ENCODE measurements around the gene EIF2B1. TPM values are rescaled to one million over a fixed set of nuclear protein-coding genes. Genes with fewer than 3 reads are reported as not detected.
"Not testable (repeated sequence)": the region's sequence is repeated elsewhere in the genome, so short reads cannot be mapped to it uniquely, and the experiment has no call there.

EIF2B1 gene
- total RNA-seq, 3 donors from 2014 or later (not counting 1 experiment from before 2014, with no cell fraction given) = 50.5 to 55.7 (median 51.0) TPM

- Histone ChIP-seq H3K4me3 (ENCODE audit: low read length) (no peak overlapping the region), H3K27ac (ENCODE audit: low read length) (no peak overlapping the region), H3K36me3 (ENCODE audit: control insufficient read depth, insufficient read depth, low read length) (peaks cover 65% of the 10 kb centered on the region), H3K4me1 (ENCODE audit: control insufficient read depth, insufficient read depth, low read length) (peaks cover 4% of the 10 kb centered on the region), H3K27me3 (ENCODE audit: control insufficient read depth, insufficient read depth, low read length) (no peaks in the 10 kb centered on the region), H3K9me3 (ENCODE audit: control insufficient read depth, insufficient read depth, low read length) (no peaks in the 10 kb centered on the region)
- Mint-ChIP-seq H3K27me3 (ENCODE audit: low read depth in 2 of 2) (no peaks in the 10 kb centered on the region), H3K27ac (no peak overlapping the region), H3K36me3 (no peaks in the 10 kb centered on the region), H3K4me1 (peaks cover 1% of the 10 kb centered on the region in 2 donors), H3K9me3 (no peaks in the 10 kb centered on the region), H3K4me3 (no peak overlapping the region)
- 98% methylated on average over 7 of the region's 8 CpGs for WGBS (ENCODE audit: insufficient coverage)
- ATAC-seq (no peak), DNase-seq (no peak)
- intact Hi-C loops (cut with micrococcal nuclease) = no loop called here
- no peak for TF ChIP-seq CTCF (IDR thresholded peaks at IDR 0.05)
These were observed 25.3 kb downstream of the EIF2B1 start for GRCh38 chr12:123608182-123608581.

- Histone ChIP-seq H3K4me1 (ENCODE audit: control insufficient read depth, insufficient read depth, low read length) (peaks cover 8% of the 10 kb centered on the region), H3K9me3 (ENCODE audit: control insufficient read depth, insufficient read depth, low read length) (no peaks in the 10 kb centered on the region), H3K27ac (ENCODE audit: low read length) (no peak overlapping the region), H3K4me3 (ENCODE audit: low read length) (no peak overlapping the region), H3K27me3 (ENCODE audit: control insufficient read depth, insufficient read depth, low read length) (no peaks in the 10 kb centered on the region), H3K36me3 (ENCODE audit: control insufficient read depth, insufficient read depth, low read length) (peaks cover 61% of the 10 kb centered on the region)
- DNase-seq (no peak), ATAC-seq (no peak)
- H3K27me3 Mint-ChIP-seq (ENCODE audit: low read depth in 2 of 2) = no peaks in the 10 kb centered on the region
- no peak for TF ChIP-seq CTCF (IDR thresholded peaks at IDR 0.05)
- no peak overlapping the region for H3K27ac Mint-ChIP-seq
- no peaks in the 10 kb centered on the region for H3K9me3 Mint-ChIP-seq
- intact Hi-C loops (cut with micrococcal nuclease) = no loop called here
- whole genome bisulfite sequencing (ENCODE audit: insufficient coverage) = 95% methylated on average over 4 of the region's 4 CpGs
- no peaks in the 10 kb centered on the region for H3K36me3 Mint-ChIP-seq
- H3K4me1 Mint-ChIP-seq = peaks cover 6% of the 10 kb centered on the region in 2 donors
- no peak overlapping the region for H3K4me3 Mint-ChIP-seq
These were observed 25.7 kb downstream of the EIF2B1 start for GRCh38 chr12:123607756-123608155.

GRCh38 chr12:123603495-123603894 is 30.0 kb downstream of the EIF2B1 start:
- H3K27ac Mint-ChIP-seq; H3K9me3 ChIP-seq (ENCODE audit: control insufficient read depth, insufficient read depth, low read length); H3K9me3 Mint-ChIP-seq; ATAC-seq; H3K27me3 ChIP-seq (ENCODE audit: control insufficient read depth, insufficient read depth, low read length); H3K4me3 Mint-ChIP-seq; H3K27ac ChIP-seq (ENCODE audit: low read length); H3K4me3 ChIP-seq (ENCODE audit: low read length); H3K36me3 Mint-ChIP-seq; H3K27me3 Mint-ChIP-seq (ENCODE audit: low read depth in 2 of 2); DNase-seq: not testable (repeated sequence)
- peaks cover 21 to 23% of the 10 kb centered on the region in 2 donors for H3K4me1 Mint-ChIP-seq
- intact Hi-C loops (cut with micrococcal nuclease) = loop anchor here (5.0 kb wide), 1 partner anchor 241 kb away; the partner anchor contains the start of gene SBNO1
- 95% methylated on average over 11 of the region's 11 CpGs for WGBS (ENCODE audit: insufficient coverage)
- peaks cover 26% of the 10 kb centered on the region for H3K36me3 ChIP-seq (ENCODE audit: control insufficient read depth, insufficient read depth, low read length)
- H3K4me1 ChIP-seq (ENCODE audit: control insufficient read depth, insufficient read depth, low read length) = peaks cover 26% of the 10 kb centered on the region

- intact Hi-C loops (cut with micrococcal nuclease) = loop anchor here (5.0 kb wide), 1 partner anchor 240 kb away; the partner anchor contains the start of gene SBNO1
- H3K27ac Mint-ChIP-seq = peak overlapping the region; percentile 92 to 97
- Histone ChIP-seq H3K4me1 (ENCODE audit: control insufficient read depth, insufficient read depth, low read length) (peaks cover 26% of the 10 kb centered on the region), H3K27ac (ENCODE audit: low read length) (peak overlapping the region; percentile 83), H3K27me3 (ENCODE audit: control insufficient read depth, insufficient read depth, low read length) (no peaks in the 10 kb centered on the region), H3K36me3 (ENCODE audit: control insufficient read depth, insufficient read depth, low read length) (peaks cover 26% of the 10 kb centered on the region), H3K4me3 (ENCODE audit: low read length) (peak overlapping the region; percentile 93), H3K9me3 (ENCODE audit: control insufficient read depth, insufficient read depth, low read length) (no peaks in the 10 kb centered on the region)
- no peak for ATAC-seq
- H3K9me3 Mint-ChIP-seq = no peaks in the 10 kb centered on the region
- H3K27me3 Mint-ChIP-seq (ENCODE audit: low read depth in 2 of 2) = no peaks in the 10 kb centered on the region
- 11% methylated on average over 7 of the region's 7 CpGs for WGBS (ENCODE audit: insufficient coverage)
- TF ChIP-seq CTCF (IDR thresholded peaks at IDR 0.05) = no peak
- peak in 1 of 2 donors; percentile 16 for DNase-seq
- H3K4me1 Mint-ChIP-seq = peaks cover 21 to 23% of the 10 kb centered on the region in 2 donors
- H3K36me3 Mint-ChIP-seq = no peaks in the 10 kb centered on the region
- H3K4me3 Mint-ChIP-seq = peak overlapping the region; percentile 99
These were observed 30.8 kb downstream of the EIF2B1 start for GRCh38 chr12:123602651-123603195.

Data from natural killer cell (primary cell).